GM21737 (cell line): Measurements from ENCODE around the gene CDH11.

Experiments
- ATAC-seq: cut with Tn5 transposase; IDR thresholded peaks from one replicate; pipeline ENCODE4 v1.9.1; 2021; ENCODE audit warnings: mild to moderate bottlenecking, moderate library complexity; ENCODE audit not compliant: unreplicated experiment

CDH11 gene

GRCh38 chr16:64926476-64926875 is 195.4 kb downstream of the CDH11 start:
- ATAC-seq = no peak

- no peak for ATAC-seq
Observed at GRCh38 chr16:64925166-64925565, 196.7 kb downstream of the CDH11 start.

- ATAC-seq = no peak
Observed at GRCh38 chr16:64924086-64924485, 197.8 kb downstream of the CDH11 start.

DNA sequence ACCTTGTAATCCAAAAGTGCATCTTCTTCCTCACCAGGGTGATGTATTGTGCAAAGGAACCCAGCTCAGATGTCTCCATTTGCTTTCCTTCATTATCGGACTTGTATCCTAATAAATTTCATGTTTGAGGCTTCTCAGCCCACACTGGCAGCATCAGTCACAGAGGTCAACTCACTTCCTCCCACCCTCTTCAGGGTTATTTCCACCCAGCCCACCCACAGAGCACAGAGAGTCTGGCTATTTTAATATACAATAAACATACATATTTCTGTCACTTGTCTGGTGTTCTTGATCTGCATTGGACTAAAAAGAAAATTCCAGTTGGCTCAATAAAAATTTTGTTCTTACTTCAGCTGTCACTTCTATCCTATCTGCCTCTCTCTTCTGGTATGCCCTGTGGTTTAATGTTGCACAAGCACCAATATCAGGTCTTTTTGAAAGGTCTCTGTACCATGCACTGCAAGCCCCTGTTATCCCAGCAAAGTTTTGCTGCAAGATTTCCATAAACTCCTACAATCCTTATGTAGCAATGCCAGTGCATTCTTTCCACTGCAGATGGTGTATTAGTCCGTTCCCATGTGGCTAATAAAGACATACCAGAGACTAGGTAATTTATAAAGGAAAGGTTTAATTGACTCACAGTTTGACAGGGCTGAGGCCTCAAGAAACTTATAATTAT is 201.8 kb downstream of the CDH11 start:
- ATAC-seq = no peak

DNA sequence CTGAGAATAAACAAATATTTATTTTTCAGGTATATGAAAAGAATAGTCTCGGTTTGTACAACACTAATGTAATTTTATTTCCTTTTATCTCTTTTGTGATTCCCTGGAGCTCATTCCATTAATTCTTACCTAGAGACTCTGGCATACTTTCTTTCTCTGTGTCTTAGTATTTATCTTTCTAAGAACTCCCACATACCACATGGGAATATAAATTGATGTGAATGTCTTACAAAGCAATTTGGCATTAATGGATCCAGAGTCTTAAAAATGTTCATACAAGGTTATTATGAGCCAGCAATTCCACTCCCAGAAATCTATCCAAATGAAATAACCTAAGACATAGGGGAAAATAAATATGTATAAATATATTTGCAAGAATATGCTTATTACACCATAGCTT is 202.7 kb downstream of the CDH11 start:
- no peak for ATAC-seq

GRCh38 chr16:64916051-64916450 is 205.8 kb downstream of the CDH11 start:
- no peak for ATAC-seq

- no peak for ATAC-seq
Observed at GRCh38 chr16:64910356-64910755, 211.5 kb downstream of the CDH11 start.

GRCh38 chr16:64907844-64908243 is 214.0 kb downstream of the CDH11 start:
- no peak for ATAC-seq

GRCh38 chr16:64903770-64904169 is 218.1 kb downstream of the CDH11 start:
- no peak for ATAC-seq

- no peak for ATAC-seq
Observed at GRCh38 chr16:64900517-64900916, 221.3 kb downstream of the CDH11 start.

DNA sequence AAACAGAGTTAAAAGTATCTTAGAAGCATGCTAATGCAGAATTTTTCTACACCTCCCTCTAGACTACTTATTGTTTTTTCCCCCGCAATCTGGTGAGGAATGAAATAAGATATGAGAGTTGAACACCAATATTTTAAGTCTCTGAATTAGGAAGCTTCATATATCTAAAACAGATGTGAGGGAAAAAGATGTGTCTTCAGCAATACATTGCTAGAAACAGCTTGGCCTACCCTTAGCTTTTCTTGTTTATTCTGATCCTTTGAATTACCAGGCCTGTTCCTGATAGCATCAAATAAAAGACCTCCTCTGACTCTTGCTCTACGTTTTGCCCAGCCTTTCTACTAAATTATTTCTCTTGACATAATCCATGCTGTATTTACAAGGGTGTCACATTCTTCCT is 221.8 kb downstream of the CDH11 start:
- no peak for ATAC-seq

- no peak for ATAC-seq
Observed at GRCh38 chr16:64898159-64898558, 223.7 kb downstream of the CDH11 start.
